Stimulated activated CD4-positive, alpha-beta T cell treated with anti-CD3 and anti-CD28 coated beads, Interleukin-4, amount 100 ng/mL, for 4 hours (primary cell): ENCODE data around the gene PDE6B.
"Not testable (repeated sequence)": the region's sequence is repeated elsewhere in the genome, so short reads cannot be mapped to it uniquely, and the experiment has no call there.

ENCODE experiments used
- DNase-seq, 2 experiments: peaks; one replicate each; pipeline ENCODE4 v3.0.0-alpha.2; 2020

The PDE6B gene

DNA sequence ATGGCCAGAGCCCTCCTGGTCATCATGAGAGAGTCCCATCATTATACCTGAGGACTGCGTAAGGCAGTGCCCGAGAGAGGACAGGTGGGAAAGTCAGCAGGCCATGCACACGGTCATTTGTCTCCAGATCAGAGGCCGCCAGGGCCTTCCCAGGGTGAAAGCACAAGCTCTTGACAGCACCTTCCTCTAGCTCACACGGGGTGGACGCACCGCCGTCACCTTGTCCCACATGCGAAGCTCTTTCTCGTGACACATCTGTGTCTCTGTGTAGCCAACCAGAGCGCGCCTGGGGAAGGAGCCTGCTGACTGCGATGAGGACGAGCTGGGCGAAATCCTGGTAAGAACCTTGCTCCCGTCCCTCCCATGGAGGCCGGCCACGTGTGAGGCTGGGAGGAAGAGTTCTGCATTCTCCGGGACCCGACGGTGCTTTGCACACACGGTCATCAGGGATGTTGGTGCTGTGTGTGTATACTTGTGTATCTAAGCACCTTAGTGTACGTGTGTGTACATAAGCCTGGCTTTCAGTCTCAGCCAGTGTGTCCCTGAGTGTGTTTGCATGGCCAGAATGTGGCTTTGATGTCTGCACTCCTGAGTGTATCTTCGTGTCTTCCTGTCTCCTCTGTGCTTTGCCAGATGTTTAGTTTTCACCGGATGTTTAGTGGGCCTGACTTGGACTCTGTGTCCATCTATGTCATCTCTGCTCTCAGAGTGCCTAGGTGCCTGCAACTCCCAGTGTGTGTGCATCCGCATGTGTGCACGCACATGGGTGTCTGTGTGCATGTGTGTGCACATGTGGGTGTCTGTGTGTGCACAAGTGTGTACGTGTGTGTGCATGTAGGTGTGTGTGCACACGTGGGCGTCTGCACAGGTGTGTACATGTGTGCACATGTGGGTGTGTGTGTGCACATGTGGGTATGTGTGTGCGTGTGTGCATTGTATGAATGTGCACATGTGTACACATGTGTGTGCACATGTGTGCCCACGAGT lies 33.6 kb downstream of the PDE6B start:
- DNase-seq: no peak

DNA sequence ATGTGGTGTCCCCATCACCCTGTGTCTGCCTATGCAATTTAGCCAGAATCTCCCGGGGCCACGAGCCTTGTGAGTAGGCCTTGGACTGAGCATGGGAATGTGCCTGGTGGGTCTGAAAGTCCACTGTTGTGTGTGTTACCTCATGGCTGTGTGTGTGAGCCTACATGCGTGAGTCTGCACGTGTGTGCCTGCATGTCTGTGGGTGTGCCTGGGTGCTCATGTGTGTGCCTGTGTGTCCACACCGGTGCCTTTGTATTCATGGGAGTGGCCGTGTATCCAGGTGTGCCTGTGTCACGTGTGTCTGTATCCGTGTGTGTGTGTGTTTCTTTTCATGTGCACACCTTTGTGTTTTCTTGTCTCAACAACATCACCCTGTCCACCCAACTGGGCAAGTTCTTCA lies 34.5 kb downstream of the PDE6B start:
- DNase-seq: no peak

DNA sequence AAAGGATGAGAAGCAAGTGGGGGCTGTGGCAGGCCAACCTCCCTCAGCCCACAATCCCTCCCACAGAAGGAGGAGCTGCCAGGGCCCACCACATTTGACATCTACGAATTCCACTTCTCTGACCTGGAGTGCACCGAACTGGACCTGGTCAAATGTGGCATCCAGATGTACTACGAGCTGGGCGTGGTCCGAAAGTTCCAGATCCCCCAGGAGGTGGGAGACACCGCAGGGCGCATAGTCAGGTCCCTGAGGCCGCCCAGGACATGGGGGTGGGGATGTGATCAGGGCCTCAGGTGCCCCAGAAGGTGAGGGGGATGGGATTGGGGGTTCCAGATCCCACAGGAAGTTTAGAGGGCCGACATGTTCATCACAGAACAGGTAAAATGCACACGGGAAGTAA lies 35.0 kb downstream of the PDE6B start:
- no peak for DNase-seq

DNA sequence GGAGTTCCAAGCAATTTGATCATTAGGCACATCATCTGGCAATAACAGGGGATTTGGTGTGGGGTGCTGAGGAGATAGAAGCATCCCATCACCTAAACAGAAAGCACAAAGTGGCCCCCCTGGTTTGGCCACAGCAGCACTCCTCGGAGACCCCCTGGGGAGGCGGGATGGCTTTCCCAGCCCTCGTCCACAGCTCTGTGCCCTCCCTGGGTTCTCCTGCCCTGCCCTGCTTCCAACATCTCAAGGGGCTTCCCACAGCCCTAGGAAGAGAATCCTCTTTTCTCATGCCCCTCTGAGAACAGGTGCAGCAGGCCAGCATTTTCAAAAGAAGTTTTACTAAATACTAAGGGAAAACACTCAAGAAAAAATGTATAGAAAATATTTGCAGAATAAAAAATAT lies 35.9 kb downstream of the PDE6B start:
- no peak for DNase-seq

DNA sequence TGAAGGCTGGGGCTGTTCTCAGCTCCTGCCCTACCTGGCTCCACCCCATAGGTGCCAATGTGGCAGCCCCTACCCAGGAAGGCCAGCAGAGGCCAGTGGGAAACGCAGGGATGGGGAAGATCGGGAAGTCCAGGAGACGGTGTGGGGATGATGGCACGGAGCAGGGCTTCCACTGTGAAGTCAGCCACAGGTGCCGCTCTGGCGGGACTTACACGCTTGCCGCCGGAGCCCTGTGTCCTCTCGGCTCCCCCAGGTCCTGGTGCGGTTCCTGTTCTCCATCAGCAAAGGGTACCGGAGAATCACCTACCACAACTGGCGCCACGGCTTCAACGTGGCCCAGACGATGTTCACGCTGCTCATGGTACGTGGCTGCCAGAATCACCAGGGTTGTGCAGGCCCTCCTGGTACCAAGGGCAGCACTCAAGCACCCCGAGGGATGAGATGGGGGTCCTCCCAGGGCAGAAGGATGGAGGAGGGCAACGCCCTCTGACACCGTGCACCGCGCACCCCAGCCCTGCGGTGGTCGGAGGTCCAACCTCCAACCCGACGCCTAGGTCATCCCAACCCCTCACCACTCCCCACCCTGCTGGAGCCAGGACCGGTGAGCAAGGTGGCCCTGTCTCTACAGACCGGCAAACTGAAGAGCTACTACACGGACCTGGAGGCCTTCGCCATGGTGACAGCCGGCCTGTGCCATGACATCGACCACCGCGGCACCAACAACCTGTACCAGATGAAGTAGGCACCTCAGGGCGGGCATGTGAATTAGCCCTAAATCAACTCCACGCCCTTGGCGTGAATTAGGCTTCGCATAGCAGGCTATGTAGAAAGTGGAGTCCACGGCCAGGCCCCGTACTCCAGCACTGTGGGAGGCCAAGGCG lies 36.7 kb downstream of the PDE6B start:
- no peak for DNase-seq

DNA sequence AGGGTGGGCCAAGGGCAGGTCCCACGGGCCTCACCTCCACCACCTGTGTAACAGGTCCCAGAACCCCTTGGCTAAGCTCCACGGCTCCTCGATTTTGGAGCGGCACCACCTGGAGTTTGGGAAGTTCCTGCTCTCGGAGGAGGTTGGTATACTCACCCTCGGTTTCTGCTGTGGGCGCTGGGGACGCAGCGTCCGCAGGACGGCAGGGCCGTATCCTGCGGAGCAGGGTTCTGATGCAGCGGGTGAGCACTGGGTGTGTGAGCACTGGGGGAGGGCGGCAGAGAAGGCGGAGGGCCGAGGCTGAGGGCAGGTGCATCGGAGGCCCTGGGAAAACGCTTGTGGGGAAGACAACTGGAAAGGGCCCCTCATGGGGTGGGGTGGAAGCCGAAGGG lies 37.7 kb downstream of the PDE6B start:
- no peak for DNase-seq

DNA sequence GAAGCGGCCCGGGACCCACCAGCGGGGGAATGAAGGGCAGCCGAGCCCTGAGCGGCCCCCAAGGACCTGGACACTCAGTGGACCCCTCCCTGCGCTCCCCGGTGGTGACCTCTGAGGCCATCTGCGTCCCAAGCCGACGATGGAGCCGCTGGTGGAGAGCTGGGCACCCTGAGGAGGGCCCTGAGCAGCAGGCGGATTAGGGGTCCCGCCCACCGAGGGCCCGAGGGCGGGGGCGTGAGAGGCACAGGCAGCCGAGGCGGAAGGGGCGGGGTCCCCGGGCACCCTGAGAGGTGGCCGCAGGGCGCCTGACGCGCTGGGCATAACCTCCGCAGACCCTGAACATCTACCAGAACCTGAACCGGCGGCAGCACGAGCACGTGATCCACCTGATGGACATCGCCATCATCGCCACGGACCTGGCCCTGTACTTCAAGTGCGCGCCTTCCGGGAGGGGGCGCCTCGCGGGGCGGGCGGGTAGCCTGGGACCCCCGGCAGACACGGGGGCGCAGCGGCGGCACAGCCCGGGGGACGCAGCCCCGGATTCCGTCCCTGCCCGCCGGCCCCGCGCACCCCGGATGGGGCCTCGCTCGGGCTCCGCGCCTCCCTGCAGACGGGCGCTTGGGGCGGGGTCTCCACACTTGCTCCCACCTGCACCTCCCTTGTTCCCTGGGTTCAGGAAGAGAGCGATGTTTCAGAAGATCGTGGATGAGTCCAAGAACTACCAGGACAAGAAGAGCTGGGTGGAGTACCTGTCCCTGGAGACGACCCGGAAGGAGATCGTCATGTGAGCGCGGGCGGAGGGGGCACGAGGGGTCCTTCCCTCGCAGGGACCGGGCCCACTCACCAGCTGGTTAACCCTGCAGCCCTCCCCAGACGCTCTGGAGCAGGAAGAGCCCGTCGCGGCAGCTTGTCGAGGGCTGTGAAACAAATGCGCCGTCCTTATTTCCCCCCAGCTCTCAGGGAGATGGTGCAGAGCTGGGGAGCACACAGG lies 38.4 kb downstream of the PDE6B start:
- peak; percentile 75 to 78 for DNase-seq

DNA sequence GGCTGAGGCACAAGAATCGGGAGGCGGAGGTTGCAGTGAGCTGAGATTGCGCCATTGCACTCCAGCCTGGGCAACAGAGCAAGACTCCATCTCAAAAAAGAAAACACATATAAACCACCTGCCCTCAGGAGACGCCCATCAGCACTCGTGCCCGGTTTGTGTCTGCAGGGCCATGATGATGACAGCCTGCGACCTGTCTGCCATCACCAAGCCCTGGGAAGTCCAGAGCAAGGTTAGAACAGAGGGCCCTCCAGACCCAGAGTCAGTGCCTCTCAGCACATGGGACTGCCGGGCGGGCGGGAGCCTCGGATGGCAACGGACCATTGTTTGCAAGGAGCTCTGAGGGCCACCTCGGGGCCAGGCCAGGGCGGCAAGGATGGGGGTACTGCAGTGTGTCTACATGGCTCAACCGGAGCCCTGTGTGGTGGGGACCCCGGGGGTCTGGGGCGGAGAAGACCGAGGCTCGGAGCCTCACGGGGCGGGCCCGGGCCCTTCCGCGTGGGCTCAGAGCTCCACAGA lies 39.4 kb downstream of the PDE6B start:
- DNase-seq: no peak

DNA sequence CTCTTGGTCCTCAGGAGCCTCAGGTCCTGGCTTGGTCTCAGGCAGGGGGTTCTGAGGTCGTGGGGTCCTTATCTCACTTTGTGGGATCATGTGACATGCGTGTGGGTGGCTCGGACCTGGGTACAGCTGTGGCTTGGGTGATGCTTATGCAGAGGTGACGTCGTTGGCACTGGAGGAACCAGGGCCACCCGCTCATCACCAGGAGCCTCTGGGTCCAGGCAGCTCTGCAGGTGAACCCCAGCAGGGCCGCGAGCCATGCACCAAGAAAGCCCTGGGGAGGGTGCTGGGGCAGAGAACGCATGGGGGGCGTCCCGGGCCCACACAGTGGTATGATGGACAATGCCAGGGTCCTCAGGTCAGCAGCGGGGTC lies 40.0 kb downstream of the PDE6B start:
- no peak for DNase-seq

DNA sequence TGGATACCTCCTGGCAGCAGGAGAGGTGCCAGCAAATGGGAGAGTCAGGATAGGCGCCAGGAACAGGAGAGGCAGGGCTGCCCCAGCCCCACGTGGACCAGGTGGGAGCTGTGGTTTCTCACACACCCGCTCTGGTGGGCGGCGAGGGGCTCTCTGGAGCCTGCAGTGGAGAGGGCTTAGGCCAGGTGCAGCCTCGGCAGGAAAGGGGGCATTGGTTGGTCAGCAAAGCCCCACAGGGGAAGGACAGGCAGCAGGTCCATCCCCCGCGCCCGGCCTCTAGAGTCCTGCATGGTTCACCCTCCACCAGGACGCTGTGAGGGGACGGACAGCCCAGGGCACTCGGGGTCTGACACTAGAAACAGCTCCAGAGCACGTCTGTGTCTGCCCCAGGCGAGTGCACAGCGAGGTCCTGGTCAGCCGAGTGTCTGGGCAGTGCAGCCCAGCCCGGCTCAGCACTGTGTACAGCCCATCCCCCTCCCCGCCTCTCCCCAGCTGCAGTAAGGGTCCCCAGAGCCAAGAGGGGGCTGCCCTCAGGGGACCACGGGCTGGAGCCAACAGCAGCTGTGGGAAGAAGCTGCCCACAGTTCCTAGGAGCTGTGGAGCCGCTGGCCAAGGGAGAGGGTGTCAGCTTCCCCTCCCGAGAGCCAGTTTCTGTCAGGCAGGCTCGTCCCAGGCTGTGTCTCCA lies 40.5 kb downstream of the PDE6B start:
- no peak for DNase-seq

DNA sequence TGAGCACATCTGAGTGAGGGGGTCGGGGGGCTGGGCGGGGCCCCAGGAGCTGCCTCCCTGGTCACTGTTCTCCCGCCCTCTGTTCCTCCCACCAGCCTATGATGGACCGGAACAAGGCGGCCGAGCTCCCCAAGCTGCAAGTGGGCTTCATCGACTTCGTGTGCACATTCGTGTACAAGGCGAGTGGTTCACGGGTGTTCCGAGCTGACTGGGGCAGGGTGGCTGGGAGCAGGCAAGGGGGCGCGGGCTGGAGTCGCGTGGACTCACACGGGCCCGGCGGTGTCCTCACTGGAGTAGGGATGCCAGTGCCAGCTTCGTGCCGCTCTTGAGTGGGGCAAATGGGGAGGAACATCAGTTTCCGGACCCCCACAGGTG lies 41.0 kb downstream of the PDE6B start:
- DNase-seq: no peak

DNA sequence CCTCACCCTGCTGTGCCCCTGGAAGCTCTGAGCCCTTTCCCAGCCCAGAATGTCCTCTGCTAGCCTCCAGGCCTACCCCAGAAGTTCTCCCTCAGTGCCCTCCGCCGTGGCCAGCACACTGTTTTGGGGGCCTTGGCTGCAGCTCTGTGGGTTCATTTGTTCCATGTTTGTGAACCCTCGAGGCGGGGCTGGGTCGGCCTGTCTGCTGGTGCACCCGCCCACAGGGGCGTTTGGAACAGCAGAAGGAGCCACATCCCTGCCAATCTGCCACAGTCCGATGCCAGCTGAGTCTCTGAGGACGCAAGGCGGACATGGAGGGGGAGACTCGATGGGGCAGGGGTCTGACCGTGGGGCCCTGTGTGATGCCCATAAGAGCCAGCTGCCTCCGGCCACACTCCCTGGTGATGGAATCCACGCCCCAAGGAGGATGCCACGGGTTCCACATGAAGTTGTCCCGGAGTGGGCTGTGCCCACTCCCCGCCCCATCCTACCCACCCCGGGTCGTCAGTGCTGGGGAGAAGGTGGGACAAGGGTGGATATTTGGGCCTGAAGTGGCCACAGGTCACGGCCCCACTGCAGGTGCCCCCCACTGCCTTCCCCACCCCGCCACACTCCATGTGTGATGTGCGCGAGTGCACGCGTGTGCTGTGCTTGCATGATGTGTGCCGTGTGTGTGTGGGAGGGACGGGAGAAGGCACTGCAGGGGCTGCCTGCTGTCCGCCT lies 41.6 kb downstream of the PDE6B start:
- DNase-seq: no peak

DNA sequence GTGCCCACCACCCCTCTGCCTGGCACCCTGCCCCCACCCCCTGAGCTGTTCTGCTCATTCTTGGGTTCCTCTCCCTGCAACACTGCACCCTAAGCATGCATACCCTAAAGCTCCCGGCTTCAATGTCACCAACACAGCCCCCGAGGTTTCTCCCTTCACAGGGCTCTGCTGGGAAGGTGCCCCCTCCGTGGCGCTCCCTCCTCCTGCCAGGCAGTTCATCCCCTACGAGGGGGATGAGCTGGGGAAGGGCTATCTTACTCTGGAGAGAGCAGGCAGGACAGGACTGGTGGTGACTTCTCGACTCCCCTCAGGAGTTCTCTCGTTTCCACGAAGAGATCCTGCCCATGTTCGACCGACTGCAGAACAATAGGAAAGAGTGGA lies 42.2 kb downstream of the PDE6B start:
- DNase-seq: no peak

DNA sequence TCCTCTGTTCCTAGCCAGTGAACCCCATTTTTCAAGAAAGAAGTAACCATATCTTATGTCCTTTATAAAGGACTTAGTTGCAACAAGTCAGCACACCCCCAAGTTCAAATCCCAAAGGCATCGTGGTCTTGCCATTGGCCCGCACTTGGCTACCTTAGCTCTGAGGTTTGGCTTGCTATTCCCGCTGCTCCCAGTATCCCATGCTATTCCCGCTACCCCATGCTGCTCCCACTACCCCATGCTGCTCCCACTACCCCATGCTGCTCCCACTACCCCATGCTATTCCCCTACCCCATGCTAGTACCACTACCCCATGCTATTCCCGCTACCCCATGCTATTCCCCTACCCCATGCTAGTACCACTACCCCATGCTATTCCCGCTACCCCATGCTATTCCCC lies 42.8 kb downstream of the PDE6B start:
- not testable (repeated sequence) for DNase-seq

DNA sequence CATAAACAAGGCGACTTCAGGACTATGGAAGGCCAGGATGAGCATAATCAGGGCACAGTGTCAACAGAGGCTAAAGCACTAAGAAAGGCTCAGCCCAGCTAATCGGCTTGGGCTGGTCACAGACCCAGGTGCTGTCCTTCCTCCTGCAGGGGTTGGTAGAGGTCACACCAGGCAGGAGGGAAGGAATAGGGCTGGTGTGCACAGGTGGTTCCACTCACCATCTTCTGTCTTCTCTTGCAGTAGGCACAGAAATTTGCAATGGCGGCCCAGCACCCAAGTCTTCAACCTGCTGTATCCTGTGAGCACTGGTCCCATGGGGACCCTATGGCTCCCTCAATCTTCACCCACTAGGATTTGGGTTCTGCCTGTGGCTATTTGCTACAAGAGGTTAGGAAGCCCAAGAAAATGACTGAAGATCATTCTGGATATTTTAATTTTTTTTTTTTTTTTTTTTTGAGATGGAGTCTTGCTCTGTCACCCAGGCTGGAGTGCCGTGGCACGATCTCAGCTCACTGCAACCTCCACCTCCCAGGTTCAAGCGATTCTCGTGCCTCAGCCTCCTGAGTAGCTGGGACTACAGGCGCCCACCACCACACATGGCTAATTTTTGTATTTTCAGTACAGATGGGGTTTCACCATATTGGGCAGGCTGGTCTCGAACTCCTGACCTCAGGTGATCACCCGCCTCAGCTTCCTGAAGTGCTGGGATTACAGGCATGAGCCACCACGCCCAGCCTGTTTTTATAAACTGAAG lies 44.6 kb downstream of the PDE6B start:
- not testable (repeated sequence) for DNase-seq

DNA sequence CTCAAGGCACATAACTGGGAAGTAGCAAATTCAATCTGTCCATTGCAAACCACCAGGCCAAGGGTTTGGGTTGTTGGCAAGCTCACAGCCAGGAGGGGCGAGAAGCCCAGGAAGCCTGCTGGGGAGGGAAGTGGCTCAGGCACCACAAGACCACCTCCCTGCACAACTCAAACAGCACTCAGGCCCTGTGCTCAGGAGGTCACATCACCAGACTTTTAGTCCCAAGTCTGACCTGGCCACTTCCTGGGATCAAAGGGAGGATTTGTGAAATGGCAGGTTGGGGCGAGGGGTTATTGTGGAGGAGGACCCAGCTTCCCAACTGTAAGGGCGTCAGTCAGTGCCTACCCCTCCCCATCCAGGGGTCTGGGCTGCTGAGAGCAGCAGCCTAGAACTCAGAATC lies 46.4 kb downstream of the PDE6B start:
- DNase-seq: no peak

DNA sequence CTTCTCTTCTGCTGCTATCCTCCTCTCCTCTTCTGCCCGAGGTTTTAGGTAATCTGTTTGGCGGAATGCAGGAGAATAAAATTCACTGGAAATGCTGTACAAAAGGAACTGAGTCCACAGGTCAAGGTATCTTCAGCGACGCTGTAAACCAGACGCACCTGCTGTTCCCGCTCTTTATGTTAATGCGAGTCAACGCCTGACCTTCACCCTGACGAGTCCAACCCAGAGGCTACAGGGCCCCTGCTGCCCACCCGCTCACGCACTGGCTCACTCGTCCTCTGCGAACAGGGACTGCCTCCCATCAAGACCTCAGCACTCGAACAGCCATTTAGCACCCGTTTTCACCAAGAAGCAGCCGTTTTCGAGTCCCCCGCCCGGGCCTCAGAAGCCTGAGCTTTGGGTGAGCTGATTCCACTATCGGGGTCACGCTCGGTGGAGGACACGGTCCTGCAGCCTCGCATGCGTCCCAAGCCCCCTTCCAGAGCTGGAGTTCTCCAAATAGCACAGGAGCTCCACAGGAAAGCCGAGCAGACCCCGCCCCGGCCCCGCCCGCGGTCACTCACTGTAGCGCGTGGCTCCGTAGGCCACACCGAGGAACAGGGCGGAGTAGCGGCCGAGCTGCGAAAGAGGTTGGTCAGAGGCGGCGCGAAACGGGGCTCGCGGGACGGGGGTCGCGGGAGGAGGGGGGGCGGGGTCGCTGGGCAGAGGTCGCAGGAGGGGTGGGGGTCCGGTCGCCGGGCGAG lies 48.1 kb downstream of the PDE6B start:
- no peak for DNase-seq

DNA sequence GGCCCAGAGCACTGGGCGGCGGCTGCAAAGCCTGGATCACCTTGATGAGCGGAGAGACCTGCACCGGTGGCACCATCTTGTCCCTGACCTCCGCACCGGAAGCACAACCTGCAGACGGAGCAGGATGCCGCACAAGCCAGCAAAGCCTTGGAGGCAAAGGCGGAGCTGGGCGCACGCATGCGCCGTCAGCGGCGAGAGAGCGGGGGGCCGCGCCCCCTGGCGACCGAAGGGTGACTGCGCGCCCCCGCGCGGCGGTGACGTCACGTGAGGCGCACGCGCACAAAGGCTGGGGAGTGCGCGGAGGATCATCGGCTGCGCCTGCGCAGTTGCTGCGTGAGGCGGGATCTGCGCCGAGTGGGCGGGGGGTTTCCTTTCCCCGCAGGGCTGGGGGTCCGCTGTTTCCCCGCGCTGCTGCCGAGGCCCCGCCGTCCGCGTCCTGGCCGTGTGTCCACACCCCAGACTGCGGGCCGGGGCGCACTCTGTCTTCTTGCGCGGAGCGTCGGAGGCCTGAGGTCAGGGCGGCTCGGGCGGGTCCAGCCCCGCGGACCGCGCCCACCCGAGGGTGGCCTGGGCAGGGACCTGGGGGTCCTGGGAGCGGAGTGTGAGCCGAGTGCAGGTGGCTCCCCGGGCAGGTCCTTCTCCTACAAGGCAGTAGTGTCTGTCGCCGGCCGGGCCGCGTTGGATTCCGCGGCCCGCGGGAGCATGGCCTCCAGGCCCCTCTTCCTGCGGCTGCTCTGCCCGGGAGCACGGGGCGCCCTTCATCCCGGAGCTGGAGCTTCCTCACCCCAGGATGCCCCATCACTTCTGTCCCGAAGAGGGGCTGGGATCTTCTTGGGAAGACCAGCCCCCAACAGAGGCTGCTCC lies 49.0 kb downstream of the PDE6B start, which contains the start of the genes ATP5ME and MYL5:
Gene ATP5ME, minus strand, starts transcription at position 105 of the 864 bp plus-strand sequence. Its CDS starts 29 bp downstream, at position 76.
Gene MYL5, plus strand, starts transcription at position 371 of the 864 bp plus-strand sequence. CDS start 3,485 bp downstream, outside the sequence.
- peak; percentile 97 to 98 for DNase-seq
